Measurements from ENCODE around the gene SGCG.

The SGCG gene

DNA sequence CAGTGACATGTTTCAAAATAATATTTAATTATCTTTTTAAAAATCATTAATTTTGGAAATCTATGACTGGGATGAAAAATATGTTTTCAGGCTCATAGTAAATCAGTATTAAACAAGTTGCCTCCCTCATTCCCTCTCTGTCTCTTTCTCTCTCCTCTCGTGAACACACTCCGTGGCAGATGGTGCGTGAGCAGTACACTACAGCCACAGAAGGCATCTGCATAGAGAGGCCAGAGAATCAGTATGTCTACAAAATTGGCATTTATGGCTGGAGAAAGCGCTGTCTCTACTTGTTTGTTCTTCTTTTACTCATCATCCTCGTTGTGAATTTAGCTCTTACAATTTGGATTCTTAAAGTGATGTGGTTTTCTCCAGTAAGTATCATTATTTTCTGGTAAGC, 22.7 kb downstream of the SGCG start:
- no peaks in the 10 kb centered on the region for H3K4me1 ChIP-seq (ENCODE audit: control insufficient read depth, low read length)
- H3K9me2 ChIP-seq (replicated peaks; ENCODE audit: control insufficient read depth, low read length), result no peaks in the 10 kb centered on the region
- no peaks in the 10 kb centered on the region for H4K20me1 ChIP-seq (ENCODE audit: control insufficient read depth, insufficient read depth, low read depth, low read length)
- H3F3A ChIP-seq (ENCODE audit: control insufficient read depth, insufficient read depth), result no peaks in the 10 kb centered on the region
- H3K9me3 ChIP-seq (ENCODE audit: control insufficient read depth, insufficient read depth, low read length), result peaks cover 5% of the 10 kb centered on the region; the same call in 1 of the 2 replicates
- no peaks in the 10 kb centered on the region for H3K36me3 ChIP-seq (ENCODE audit: control insufficient read depth, low read length)
- TF ChIP-seq EZH2phosphoT487 (IDR thresholded peaks at IDR 0.05; ENCODE audit: borderline replicate concordance, low read length), result no peak
- TF ChIP-seq, protein P1, sequence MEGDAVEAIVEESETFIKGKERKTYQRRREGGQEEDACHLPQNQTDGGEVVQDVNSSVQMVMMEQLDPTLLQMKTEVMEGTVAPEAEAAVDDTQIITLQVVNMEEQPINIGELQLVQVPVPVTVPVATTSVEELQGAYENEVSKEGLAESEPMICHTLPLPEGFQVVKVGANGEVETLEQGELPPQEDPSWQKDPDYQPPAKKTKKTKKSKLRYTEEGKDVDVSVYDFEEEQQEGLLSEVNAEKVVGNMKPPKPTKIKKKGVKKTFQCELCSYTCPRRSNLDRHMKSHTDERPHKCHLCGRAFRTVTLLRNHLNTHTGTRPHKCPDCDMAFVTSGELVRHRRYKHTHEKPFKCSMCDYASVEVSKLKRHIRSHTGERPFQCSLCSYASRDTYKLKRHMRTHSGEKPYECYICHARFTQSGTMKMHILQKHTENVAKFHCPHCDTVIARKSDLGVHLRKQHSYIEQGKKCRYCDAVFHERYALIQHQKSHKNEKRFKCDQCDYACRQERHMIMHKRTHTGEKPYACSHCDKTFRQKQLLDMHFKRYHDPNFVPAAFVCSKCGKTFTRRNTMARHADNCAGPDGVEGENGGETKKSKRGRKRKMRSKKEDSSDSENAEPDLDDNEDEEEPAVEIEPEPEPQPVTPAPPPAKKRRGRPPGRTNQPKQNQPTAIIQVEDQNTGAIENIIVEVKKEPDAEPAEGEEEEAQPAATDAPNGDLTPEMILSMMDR (IDR thresholded peaks at IDR 0.05; ENCODE audit: low read depth, low read length, poor library complexity, severe bottlenecking), result no peak
- H3K79me2 ChIP-seq (ENCODE audit: control insufficient read depth, low read length), result no peaks in the 10 kb centered on the region
- no peaks in the 10 kb centered on the region for H3K27me3 ChIP-seq (ENCODE audit: control insufficient read depth, low read length)
- no peak overlapping the region for H3K4me3 ChIP-seq (ENCODE audit: low read length)
- no peak overlapping the region for H3K27ac ChIP-seq (ENCODE audit: low read depth, low read length)
- no peak overlapping the region for H3K4me2 ChIP-seq (ENCODE audit: low read length)

- H3K4me3 ChIP-seq (ENCODE audit: low read length), result no peak overlapping the region
- H3K9me2 ChIP-seq (replicated peaks; ENCODE audit: control insufficient read depth, low read length), result no peaks in the 10 kb centered on the region
- H3K4me1 ChIP-seq (ENCODE audit: control insufficient read depth, low read length), result no peaks in the 10 kb centered on the region
- H3K27ac ChIP-seq (ENCODE audit: low read depth, low read length), result no peak overlapping the region
- no peak overlapping the region for H3K4me2 ChIP-seq (ENCODE audit: low read length)
- no peaks in the 10 kb centered on the region for H3K36me3 ChIP-seq (ENCODE audit: control insufficient read depth, low read length)
- H3F3A ChIP-seq (ENCODE audit: control insufficient read depth, insufficient read depth), result no peaks in the 10 kb centered on the region
- H3K79me2 ChIP-seq (ENCODE audit: control insufficient read depth, low read length), result no peaks in the 10 kb centered on the region
- H4K20me1 ChIP-seq (ENCODE audit: control insufficient read depth, insufficient read depth, low read depth, low read length), result no peaks in the 10 kb centered on the region
- no peaks in the 10 kb centered on the region for H3K27me3 ChIP-seq (ENCODE audit: control insufficient read depth, low read length)
- peaks cover 5% of the 10 kb centered on the region; the same call in 1 of the 2 replicates for H3K9me3 ChIP-seq (ENCODE audit: control insufficient read depth, insufficient read depth, low read length)
- TF ChIP-seq, protein P1 (IDR thresholded peaks at IDR 0.05; ENCODE audit: low read depth, low read length, poor library complexity, severe bottlenecking), result no peak
- no peak for TF ChIP-seq EZH2phosphoT487 (IDR thresholded peaks at IDR 0.05; ENCODE audit: borderline replicate concordance, low read length)
These were observed 25.0 kb downstream of the SGCG start for GRCh38 chr13:23205807-23206206.

DNA sequence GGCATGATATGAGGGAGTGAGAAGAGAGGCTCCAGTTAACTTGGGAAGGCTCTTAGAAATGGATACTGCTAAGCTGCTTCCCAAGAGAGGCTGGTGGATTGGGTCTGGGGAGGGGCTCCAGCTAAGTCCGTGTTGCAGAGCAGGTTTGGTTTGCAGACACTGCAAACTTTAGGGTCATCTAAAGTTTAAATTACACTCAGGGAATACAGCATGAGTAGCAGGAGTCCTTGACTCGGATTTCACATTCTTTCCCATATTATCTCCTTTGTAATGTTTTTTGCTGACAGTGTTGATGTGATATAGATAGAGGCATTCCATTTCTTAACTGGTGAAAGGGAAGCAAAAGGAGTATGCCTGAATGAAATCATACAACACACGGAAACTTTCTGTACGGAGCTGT, 31.9 kb downstream of the SGCG start:
- Histone ChIP-seq H3K27me3 (ENCODE audit: control insufficient read depth, low read length) (no peaks in the 10 kb centered on the region), H3K36me3 (ENCODE audit: control insufficient read depth, low read length) (no peaks in the 10 kb centered on the region), H3K79me2 (ENCODE audit: control insufficient read depth, low read length) (no peaks in the 10 kb centered on the region), H4K20me1 (ENCODE audit: control insufficient read depth, insufficient read depth, low read depth, low read length) (no peaks in the 10 kb centered on the region), H3K4me2 (ENCODE audit: low read length) (no peak overlapping the region), H3F3A (ENCODE audit: control insufficient read depth, insufficient read depth) (no peaks in the 10 kb centered on the region), H3K9me2 (replicated peaks; ENCODE audit: control insufficient read depth, low read length) (no peaks in the 10 kb centered on the region), H3K4me3 (ENCODE audit: low read length) (no peak overlapping the region), H3K9me3 (ENCODE audit: control insufficient read depth, insufficient read depth, low read length) (peaks cover 3% of the 10 kb centered on the region; the same call in 1 of the 2 replicates), H3K27ac (ENCODE audit: low read depth, low read length) (no peak overlapping the region), H3K4me1 (ENCODE audit: control insufficient read depth, low read length) (no peaks in the 10 kb centered on the region)
- TF ChIP-seq, protein P1 (IDR thresholded peaks at IDR 0.05; ENCODE audit: low read depth, low read length, poor library complexity, severe bottlenecking), result no peak

GRCh38 chr13:23231241-23231640, 50.5 kb downstream of the SGCG start:
- Histone ChIP-seq H3K36me3 (ENCODE audit: control insufficient read depth, low read length) (no peaks in the 10 kb centered on the region), H3K79me2 (ENCODE audit: control insufficient read depth, low read length) (no peaks in the 10 kb centered on the region), H3K4me1 (ENCODE audit: control insufficient read depth, low read length) (no peaks in the 10 kb centered on the region), H3K27me3 (ENCODE audit: control insufficient read depth, low read length) (no peaks in the 10 kb centered on the region), H3K4me2 (ENCODE audit: low read length) (no peak overlapping the region), H3K9me3 (ENCODE audit: control insufficient read depth, insufficient read depth, low read length) (no peaks in the 10 kb centered on the region), H3F3A (ENCODE audit: control insufficient read depth, insufficient read depth) (no peaks in the 10 kb centered on the region), H3K27ac (ENCODE audit: low read depth, low read length) (no peak overlapping the region), H3K4me3 (ENCODE audit: low read length) (no peak overlapping the region), H4K20me1 (ENCODE audit: control insufficient read depth, insufficient read depth, low read depth, low read length) (no peaks in the 10 kb centered on the region), H3K9me2 (replicated peaks; ENCODE audit: control insufficient read depth, low read length) (no peaks in the 10 kb centered on the region)
- no peak for TF ChIP-seq EZH2phosphoT487 (IDR thresholded peaks at IDR 0.05; ENCODE audit: borderline replicate concordance, low read length)
- TF ChIP-seq, protein P1 (IDR thresholded peaks at IDR 0.05; ENCODE audit: low read depth, low read length, poor library complexity, severe bottlenecking), result no peak

Data from DOHH2 (cell line).